Renal pelvis (tissue), 4 donors: ENCODE results near the gene CEBPA. TPM values are rescaled to one million over a fixed set of nuclear protein-coding genes. Genes with fewer than 3 reads are reported as not detected.
"Not testable (repeated sequence)": the region's sequence is repeated elsewhere in the genome, so short reads cannot be mapped to it uniquely, and the experiment has no call there.

Source experiments
- DNase-seq: peaks from one replicate; pipeline ENCODE4 v3.0.0-alpha.2; 2013
- polyA plus RNA-seq, 3 donors: library from polyadenylated mRNA; unstranded; fragments of 120-200 nt; gene quantifications; one replicate each; pipeline ENCODE4 v1.2.1, GENCODE V29; 2013; ENCODE audit not compliant: insufficient read length in 3 of 3

Gene CEBPA
- polyA plus RNA-seq, 3 donors, result 4.0 to 8.5 (median 4.5) TPM

DNA sequence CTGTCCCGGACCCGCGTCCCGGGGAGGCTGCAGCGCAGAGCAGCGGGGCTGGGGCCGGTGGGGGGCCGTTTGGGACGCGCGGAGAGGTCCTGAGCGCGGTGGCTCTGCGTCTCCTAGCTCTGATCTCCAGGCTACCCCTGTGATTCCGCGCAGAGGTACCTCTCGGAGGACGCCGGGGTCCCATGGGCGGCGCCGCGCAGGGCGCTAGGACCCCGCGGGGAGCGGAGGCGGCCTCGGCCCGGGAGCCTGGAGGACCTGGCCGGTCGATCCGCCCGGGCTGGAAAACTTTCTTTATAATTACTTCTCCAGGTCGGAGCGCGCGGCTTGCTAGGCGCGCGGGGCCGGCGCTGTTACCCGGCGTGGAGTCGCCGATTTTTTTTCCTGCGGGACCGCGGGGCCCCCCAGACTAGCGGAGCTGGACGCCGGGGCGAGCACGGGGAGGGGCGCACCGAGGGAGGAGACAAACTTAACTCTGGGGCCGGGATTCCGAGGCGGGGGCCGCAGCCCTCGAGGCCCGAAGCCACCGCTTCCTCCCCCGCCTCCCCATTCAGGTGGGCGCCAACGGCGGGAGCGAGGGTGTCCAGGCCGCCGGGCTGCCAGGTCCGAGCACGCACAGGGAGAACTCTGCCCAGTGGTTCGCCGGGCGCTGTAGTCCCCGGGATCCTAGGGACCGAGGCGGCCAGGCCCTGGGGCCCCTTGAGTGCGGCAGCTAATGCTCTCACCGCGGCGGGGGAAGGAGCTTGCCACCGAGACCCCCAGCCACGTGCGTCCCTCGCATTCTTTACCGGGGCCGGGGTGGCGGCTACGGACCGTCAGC, 848 bp upstream of the CEBPA start:
- no peak for DNase-seq

GRCh38 chr19:33301900-33302174, 497 bp downstream of the CEBPA start:
- DNase-seq, result no peak

DNA sequence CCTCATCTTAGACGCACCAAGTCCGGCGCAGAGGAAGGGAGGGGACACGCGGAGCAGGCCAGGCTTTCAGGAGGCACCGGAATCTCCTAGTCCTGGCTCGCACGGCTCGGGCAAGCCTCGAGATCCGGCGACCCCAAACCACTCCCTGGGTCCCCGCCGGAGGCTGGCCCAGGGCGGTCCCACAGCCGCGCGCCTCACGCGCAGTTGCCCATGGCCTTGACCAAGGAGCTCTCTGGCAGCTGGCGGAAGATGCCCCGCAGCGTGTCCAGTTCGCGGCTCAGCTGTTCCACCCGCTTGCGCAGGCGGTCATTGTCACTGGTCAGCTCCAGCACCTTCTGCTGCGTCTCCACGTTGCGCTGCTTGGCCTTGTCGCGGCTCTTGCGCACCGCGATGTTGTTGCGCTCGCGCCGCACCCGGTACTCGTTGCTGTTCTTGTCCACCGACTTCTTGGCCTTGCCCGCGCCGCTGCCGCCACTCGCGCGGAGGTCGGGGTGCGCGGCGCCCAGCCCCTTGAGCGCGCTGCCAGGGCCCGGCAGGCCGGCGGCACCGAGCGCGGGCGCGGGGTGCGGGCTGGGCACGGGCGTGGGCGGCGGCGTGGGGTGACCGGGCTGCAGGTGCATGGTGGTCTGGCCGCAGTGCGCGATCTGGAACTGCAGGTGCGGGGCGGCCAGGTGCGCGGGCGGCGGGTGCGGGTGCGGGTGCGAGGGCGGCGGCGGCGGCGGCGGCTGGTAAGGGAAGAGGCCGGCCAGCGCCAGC, 1.0 kb downstream of the CEBPA start:
- no peak for DNase-seq

- DNase-seq, result no peak
Measured at GRCh38 chr19:33300894-33301143, 1.5 kb downstream of the CEBPA start.

DNA sequence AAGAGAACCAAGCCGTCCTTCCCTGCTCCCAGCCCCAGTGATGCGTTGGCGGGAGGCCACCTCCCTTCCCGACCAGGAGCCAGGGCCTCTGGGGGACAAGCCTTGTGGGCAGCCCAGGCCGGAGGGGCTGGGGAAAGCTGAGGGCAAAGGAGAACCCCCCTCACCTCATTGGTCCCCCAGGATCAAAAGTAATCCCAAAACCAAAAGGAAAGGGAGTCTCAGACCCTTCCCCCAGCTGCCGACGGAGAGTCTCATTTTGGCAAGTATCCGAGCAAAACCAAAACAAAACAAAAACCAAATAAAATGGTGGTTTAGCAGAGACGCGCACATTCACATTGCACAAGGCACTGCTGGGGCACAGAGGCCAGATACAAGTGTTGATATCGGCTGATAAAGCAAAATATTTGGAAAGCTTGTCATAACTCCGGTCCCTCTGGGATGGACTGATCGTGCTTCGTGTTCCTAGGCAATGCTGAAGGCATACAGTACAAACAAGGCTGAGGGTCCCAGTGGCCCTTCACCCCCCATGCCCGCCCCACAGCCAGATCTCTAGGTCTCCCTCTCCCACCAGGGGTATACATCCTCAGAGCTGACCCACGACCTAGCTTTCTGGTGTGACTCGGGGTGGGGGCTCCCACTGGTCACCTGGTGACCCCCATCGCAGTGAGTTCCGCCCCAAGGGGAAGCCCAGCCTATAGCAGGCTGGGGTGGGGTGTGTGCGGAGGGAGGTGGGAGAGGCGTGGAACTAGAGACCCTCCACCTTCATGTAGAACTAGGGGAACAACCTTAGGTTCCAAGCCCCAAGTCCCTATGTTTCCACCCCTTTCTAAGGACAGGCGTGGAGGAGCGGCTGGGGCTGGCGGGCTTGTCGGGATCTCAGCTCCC, 2.1 kb downstream of the CEBPA start:
- DNase-seq, result no peak

GRCh38 chr19:33299051-33299688, 3.2 kb downstream of the CEBPA start:
- DNase-seq, result no peak

DNA sequence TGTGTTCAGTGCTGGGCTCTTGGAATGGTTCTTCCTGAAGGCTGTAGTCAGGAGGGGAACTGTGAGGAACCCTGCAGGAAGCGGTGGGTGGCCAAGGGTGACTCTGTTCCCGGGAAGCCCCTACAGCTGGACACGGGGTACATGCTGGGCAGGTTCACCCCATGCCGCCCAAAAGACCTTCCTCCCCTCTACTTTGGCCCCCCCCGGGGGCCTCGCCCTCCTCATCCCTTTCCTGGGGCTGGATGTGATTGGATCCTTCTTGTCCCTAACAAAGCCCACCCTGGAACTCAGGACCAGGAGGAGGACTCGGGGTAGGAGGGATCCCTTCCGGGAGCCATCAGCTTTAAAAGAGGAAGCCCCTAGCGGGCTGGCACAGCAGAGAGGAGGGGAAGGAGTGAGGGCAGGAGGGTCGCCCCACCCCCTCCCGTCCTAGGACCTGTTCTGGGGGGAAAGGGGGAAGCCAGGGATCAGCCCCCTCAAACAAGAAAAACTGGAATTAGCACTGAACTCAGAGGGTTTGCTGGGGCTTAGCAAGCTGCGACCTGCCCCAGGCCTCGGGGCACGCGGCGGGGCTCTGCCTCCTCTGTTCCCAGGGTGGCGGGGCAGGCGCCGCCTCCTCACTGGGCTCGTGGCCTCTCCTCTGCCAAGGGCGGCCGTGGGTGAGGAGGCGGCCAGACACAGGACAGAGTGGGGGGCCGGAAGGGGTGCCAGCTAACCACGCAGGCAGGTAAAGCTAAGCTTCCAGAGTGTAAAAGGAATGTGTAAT, 4.0 kb downstream of the CEBPA start:
- DNase-seq, result no peak

GRCh38 chr19:33297401-33298145, 4.8 kb downstream of the CEBPA start:
- DNase-seq, result no peak

GRCh38 chr19:33296488-33296971, 5.8 kb downstream of the CEBPA start:
- no peak for DNase-seq

DNA sequence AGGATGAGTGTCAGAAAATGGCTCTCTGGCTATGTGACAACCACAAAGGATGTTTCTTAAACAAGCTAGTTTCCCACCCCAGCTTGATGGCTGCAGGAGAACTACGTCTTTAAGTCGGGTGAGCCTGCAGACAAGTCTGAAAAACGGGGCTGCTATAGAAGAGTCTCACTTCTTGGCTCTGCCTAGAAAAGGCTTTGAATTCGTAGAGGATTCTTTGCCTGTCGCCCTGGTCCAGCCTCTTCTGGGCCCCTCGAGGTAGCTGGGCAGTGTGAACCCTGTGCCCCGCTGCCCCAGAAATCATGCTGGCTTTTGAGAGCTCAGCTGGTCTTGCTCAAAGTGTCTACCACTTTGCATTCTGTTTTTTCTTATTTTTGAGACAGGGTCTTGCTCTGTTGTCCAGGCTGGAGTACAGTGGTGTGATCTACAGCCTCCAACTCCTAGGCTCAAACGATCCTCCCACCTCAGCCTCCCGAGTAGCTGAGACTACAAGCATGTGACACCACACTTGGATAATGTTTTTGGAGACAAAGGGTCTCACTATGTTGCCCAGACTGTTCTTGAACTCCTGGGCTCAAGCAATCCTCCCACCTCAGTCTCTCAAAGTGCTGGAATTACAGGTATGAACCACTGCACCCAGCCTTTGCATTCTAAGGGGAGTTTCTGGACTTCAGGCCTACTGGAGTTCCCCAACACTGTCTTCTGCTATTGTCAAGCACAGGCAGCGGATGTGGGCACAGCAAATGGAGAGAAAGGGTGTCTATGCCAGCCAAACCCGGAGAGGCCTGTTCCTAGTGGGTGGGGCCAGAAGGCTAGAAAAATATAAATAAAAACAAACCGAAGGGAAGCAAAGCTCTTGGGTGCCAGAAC, 6.5 kb downstream of the CEBPA start:
- no peak for DNase-seq

GRCh38 chr19:33295046-33295445, 7.3 kb downstream of the CEBPA start:
- not testable (repeated sequence) for DNase-seq

GRCh38 chr19:33294058-33294798, 8.1 kb downstream of the CEBPA start:
- no peak for DNase-seq

- DNase-seq, result peak; percentile 78
Measured at GRCh38 chr19:33293255-33294057, 8.9 kb downstream of the CEBPA start.

- DNase-seq, result no peak
Measured at GRCh38 chr19:33292595-33293254, 9.6 kb downstream of the CEBPA start.

DNA sequence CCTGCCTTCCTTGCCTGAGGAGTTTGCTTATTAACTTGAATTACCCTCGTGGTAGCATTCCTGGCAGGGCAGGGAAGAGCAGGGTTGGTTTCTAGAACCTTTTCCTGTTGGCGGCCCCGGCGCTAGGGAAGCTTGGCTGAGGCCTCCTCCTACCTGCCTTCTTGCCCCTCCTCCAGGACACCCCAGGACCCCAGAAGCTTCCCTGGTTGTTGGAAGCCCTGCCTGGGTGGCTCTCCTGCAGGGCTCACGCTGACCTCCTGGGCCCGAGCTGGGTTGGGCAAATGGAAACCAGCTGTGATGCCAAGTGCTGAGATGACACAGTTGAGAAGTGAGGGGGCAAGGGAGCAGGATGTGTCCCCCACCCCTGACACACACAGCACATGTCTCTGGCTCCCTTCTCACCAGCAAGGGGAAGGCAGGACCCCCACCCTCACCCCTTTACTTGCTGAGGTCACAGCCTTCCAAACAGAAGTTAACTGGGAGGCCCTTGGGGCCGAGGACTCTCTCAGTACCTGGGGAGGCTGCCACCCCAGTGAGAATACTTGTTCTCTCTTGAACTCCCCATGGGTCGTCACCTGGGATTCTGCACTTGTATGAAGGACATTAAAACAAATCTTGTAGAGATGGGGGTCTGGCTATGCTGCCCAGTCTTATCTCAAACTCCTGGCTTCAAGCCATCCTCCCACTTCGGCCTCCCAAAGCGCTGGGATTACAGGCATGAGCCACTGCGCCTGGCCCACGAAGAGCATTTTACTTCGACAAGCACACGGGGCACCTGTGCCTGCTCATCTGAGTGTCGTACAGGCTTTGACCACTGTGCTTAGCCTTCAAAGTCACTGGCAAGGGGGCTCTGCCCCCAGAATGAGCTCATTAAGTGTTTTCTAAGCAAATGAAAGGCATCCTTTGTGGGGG, 10.5 kb downstream of the CEBPA start:
- no peak for DNase-seq

DNA sequence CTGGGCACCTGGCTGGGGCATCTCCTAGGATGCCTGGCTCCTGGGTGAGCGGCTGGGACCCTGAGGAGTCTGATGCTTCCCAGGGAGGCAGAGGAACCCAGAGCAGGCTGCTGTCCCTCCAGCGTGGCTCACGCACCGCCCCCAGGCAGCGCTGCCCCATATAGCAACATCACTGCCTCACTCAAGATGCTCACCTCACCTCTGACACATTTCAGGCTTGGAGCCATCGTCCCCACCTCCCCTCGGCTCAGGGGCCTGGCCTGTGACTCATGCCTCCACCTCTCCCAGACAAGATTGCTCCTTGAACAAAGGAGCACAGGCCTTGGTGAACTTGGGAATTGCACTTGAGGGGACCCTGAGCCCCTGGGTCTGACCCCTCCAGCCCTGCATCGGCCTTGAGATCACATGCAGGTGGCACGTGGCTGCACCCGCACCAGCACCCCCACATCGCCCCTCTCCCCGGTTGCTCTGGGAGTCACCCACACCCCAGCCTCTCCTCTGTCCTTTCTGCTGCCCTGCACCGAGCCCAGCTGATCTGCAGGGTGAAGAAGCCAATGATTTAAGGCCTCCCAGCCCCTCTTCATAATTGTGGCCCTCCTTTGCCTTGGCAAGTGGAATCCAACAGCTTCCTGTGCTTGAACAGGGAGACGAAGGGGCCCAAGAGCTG, 11.2 kb downstream of the CEBPA start:
- DNase-seq, result no peak
